ENCODE data around the gene RGL4. TPM values are rescaled to one million over a fixed set of nuclear protein-coding genes. Genes with fewer than 3 reads are reported as not detected.

Gene RGL4
- total RNA-seq, 2 donors from 2014 or later, result not detected

DNA sequence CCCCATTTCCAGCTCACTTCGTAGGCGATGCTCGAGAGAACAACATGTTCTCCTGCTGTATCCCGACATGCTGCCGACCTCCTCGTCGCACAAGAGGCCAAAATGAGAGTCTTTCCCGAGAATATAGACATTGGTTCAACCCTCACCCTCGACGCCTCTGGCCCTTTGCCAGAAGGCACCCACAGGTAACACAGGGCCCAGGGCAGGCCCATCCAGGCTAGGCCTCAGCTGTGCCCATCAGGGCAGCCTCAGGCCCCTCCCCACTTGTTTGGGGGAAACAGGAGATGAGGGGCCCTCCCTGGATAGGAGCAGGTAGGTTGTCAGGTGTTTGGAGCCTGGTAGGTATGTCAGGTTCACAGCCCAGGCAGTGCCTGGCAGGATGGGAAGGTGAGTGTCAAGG is 2.7 kb upstream of the RGL4 start:
- no peaks in the 10 kb centered on the region for H3K9me3 ChIP-seq
- intact Hi-C loops (cut with DNase I), result no loop called here
- 94% methylated on average over 10 of the region's 10 CpGs for WGBS, 2 donors
- H3K4me3 ChIP-seq, result no peak overlapping the region
- ATAC-seq (no peak), DNase-seq (peak in 1 of 4 donors; percentile 11)
- H3K27ac ChIP-seq, result no peak overlapping the region
- no peaks in the 10 kb centered on the region for H3K36me3 ChIP-seq (replicated peaks in 1 of 2; ENCODE audit: insufficient read depth in 1 of 2, low read depth in 2 of 2)
- no peaks in the 10 kb centered on the region for H3K4me1 ChIP-seq
- TF ChIP-seq POLR2A (IDR thresholded peaks at IDR 0.05), result no peak
- TF ChIP-seq, protein P1, sequence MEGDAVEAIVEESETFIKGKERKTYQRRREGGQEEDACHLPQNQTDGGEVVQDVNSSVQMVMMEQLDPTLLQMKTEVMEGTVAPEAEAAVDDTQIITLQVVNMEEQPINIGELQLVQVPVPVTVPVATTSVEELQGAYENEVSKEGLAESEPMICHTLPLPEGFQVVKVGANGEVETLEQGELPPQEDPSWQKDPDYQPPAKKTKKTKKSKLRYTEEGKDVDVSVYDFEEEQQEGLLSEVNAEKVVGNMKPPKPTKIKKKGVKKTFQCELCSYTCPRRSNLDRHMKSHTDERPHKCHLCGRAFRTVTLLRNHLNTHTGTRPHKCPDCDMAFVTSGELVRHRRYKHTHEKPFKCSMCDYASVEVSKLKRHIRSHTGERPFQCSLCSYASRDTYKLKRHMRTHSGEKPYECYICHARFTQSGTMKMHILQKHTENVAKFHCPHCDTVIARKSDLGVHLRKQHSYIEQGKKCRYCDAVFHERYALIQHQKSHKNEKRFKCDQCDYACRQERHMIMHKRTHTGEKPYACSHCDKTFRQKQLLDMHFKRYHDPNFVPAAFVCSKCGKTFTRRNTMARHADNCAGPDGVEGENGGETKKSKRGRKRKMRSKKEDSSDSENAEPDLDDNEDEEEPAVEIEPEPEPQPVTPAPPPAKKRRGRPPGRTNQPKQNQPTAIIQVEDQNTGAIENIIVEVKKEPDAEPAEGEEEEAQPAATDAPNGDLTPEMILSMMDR (IDR thresholded peaks at IDR 0.05), result no peak
- no peaks in the 10 kb centered on the region for H3K27me3 ChIP-seq

DNA sequence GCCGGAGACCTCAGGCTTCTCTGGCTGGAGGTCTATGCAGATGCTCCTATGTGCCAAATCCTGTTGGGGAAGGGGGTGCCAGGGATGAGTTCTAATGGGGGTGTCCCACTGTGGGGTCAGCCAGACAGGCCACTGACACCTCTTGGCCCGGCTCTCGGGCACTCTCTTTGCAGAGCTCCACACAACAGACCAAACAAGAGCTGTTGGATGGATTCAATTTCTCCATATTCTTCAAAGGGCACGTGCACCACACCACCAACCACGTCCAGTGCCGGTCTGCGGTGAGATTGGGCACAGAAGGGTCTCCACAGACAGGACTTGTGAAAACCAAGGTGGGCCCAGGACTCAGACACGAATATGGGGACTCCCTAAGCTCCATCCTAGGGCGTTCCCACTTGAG is 2.2 kb upstream of the RGL4 start:
- intact Hi-C loops (cut with DNase I), result no loop called here
- ATAC-seq, result no peak
- TF ChIP-seq, protein P1 (IDR thresholded peaks at IDR 0.05), result no peak
- no peak for TF ChIP-seq POLR2A (IDR thresholded peaks at IDR 0.05)
- Histone ChIP-seq H3K27ac (no peak overlapping the region), H3K36me3 (replicated peaks in 1 of 2; ENCODE audit: insufficient read depth in 1 of 2, low read depth in 2 of 2) (no peaks in the 10 kb centered on the region), H3K4me1 (no peaks in the 10 kb centered on the region), H3K9me3 (no peaks in the 10 kb centered on the region), H3K27me3 (no peaks in the 10 kb centered on the region), H3K4me3 (no peak overlapping the region)
- peak in 1 of 4 donors; percentile 6 for DNase-seq
- 86 to 87% methylated on average over 4 to 8 of the region's 9 CpGs for WGBS, 2 donors

DNA sequence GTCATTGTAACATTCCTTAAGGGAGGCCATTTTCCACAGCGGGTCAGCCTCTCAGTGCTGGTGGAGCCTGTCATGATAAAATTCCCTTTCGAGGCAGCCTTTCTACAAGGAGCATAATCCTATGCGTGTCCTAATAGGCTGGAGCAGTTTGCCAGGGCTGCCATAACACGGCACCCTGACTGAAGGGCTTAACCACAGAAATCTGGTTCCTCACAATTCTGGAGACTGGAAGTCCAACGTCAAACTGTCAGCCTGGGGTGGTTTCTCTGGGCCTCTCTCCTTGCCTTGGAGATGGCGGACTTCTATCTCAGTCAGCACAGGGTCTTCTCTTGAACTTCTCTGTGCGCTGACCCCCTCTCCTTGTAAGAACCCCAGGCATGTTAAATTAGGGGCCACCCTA is 1.4 kb upstream of the RGL4 start:
- WGBS, 2 donors, result 93 to 98% methylated on average over 7 of the region's 7 CpGs
- Histone ChIP-seq H3K36me3 (replicated peaks in 1 of 2; ENCODE audit: insufficient read depth in 1 of 2, low read depth in 2 of 2) (peaks cover 0 to 3% of the 10 kb centered on the region in 2 donors), H3K4me1 (no peaks in the 10 kb centered on the region), H3K4me3 (no peak overlapping the region), H3K9me3 (no peaks in the 10 kb centered on the region), H3K27me3 (no peaks in the 10 kb centered on the region), H3K27ac (no peak overlapping the region)
- ATAC-seq (no peak), DNase-seq (no peak)
- TF ChIP-seq, protein P1 (IDR thresholded peaks at IDR 0.05), result no peak
- no peak for TF ChIP-seq POLR2A (IDR thresholded peaks at IDR 0.05)
- intact Hi-C loops (cut with DNase I), result no loop called here

DNA sequence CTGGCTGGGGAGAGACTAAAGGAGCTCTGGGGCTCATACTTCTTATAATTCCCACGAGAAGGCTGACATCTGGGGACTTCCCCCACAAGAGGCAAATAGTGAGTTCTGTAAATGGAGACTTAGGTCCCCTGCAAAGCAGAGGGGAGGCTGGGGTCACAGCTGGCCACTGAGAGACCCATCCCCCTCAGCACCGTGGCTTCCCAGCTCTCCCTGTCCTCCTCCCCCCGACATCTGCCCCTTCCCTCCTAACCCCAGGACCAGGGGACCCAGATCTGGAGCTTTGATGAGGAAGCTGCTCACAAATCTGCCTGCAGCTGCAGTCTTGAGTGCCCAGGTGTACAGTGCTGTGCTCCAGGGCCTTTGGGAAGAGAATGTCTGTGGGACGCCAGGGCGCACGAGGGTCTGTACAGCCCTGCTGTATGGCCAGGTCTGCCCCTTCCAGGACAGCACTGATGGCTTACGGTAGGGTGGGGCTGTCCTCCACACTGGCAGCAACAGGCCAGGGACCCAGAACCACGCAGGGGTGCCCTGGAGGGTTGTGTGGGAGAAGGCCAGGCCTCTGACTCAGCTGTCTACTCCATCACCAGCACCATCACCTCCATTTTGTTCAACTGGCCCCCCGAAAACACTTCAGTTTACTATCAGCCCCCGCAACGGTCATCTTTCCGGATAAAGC is 1.1 kb downstream of the RGL4 start:
- 86 to 92% methylated on average over 8 to 10 of the region's 12 CpGs for WGBS, 2 donors
- intact Hi-C loops (cut with DNase I), result loop anchor here (10.0 kb wide), 1 partner anchor 57 kb away; the partner anchor contains the start of gene DRICH1
- no peaks in the 10 kb centered on the region for H3K27me3 ChIP-seq
- TF ChIP-seq POLR2A (IDR thresholded peaks at IDR 0.05), result no peak
- TF ChIP-seq, protein P1 (IDR thresholded peaks at IDR 0.05), result no peak
- no peaks in the 10 kb centered on the region for H3K4me1 ChIP-seq
- no peaks in the 10 kb centered on the region for H3K9me3 ChIP-seq
- ATAC-seq (no peak), DNase-seq (no peak)
- no peak overlapping the region for H3K27ac ChIP-seq
- H3K4me3 ChIP-seq, result no peak overlapping the region
- H3K36me3 ChIP-seq (replicated peaks in 1 of 2; ENCODE audit: insufficient read depth in 1 of 2, low read depth in 2 of 2), result peaks cover 0 to 6% of the 10 kb centered on the region in 2 donors
